ENCODE results near the gene MAML2.

Gene MAML2

GRCh38 chr11:96021901-96022650 is 320.9 kb downstream of the MAML2 start:
- DNase-seq = no peak

- peak in 1 of 2 donors; percentile 23 for DNase-seq
Observed at GRCh38 chr11:96019810-96020747, 322.9 kb downstream of the MAML2 start.

- DNase-seq = no peak
Observed at GRCh38 chr11:96019281-96019680, 323.7 kb downstream of the MAML2 start.

- DNase-seq = no peak
Observed at GRCh38 chr11:96017856-96018255, 325.1 kb downstream of the MAML2 start.

GRCh38 chr11:96016978-96017502 is 326.0 kb downstream of the MAML2 start:
- no peak for DNase-seq

- peak; percentile 21 to 26 for DNase-seq
Observed at GRCh38 chr11:96015906-96016565, 327.0 kb downstream of the MAML2 start.

GRCh38 chr11:96014217-96014616 is 328.8 kb downstream of the MAML2 start:
- DNase-seq = peak; percentile 27 to 49

GRCh38 chr11:96013461-96014213 is 329.4 kb downstream of the MAML2 start:
- DNase-seq = peak in 1 of 2 donors; percentile 19

GRCh38 chr11:96012086-96012824 is 330.7 kb downstream of the MAML2 start:
- DNase-seq = peak; percentile 29 to 50

GRCh38 chr11:96010683-96011082 is 332.3 kb downstream of the MAML2 start:
- no peak for DNase-seq

GRCh38 chr11:96008161-96008720 is 334.8 kb downstream of the MAML2 start:
- DNase-seq = no peak

- no peak for DNase-seq
Observed at GRCh38 chr11:96006037-96006436, 337.0 kb downstream of the MAML2 start.

- no peak for DNase-seq
Observed at GRCh38 chr11:96004862-96005261, 338.1 kb downstream of the MAML2 start.

- no peak for DNase-seq
Observed at GRCh38 chr11:96002754-96003290, 340.2 kb downstream of the MAML2 start.

GRCh38 chr11:96002339-96002738 is 340.7 kb downstream of the MAML2 start:
- no peak for DNase-seq

GRCh38 chr11:96001037-96001436 is 342.0 kb downstream of the MAML2 start:
- no peak for DNase-seq

GRCh38 chr11:95999711-96000406 is 343.1 kb downstream of the MAML2 start:
- no peak for DNase-seq

GRCh38 chr11:95996621-95997235 is 346.3 kb downstream of the MAML2 start:
- DNase-seq = no peak

- DNase-seq = no peak
Observed at GRCh38 chr11:95994329-95994728, 348.7 kb downstream of the MAML2 start.

Measured in stimulated activated CD4-positive, alpha-beta T cell treated with anti-CD3 and anti-CD28 coated beads, Interleukin-2, amount 100 ng/mL, for 24 hours (primary cell).